NCI-H69 (cell line): ENCODE results near the gene AFG3L2.

Experiments
- DNase-seq: peaks from one replicate; lab custom pipeline; 2025; lab: John Stamatoyannopoulos, UW

The AFG3L2 gene

GRCh38 chr18:12325726-12326245 lies 51.2 kb downstream of the AFG3L2 start:
- DNase-seq, result no peak

GRCh38 chr18:12324991-12325725 lies 51.9 kb downstream of the AFG3L2 start:
- no peak for DNase-seq

- DNase-seq, result peak; percentile 29
Observed at GRCh38 chr18:12321333-12321732, 55.7 kb downstream of the AFG3L2 start.

- DNase-seq, result no peak
Observed at GRCh38 chr18:12318857-12319256, 58.2 kb downstream of the AFG3L2 start.

- DNase-seq, result peak; percentile 57
Observed at GRCh38 chr18:12318334-12318697, 58.7 kb downstream of the AFG3L2 start.

- no peak for DNase-seq
Observed at GRCh38 chr18:12317664-12318333, 59.2 kb downstream of the AFG3L2 start.

- no peak for DNase-seq
Observed at GRCh38 chr18:12315911-12316310, 61.1 kb downstream of the AFG3L2 start.

GRCh38 chr18:12315490-12315889 lies 61.5 kb downstream of the AFG3L2 start:
- DNase-seq, result no peak

GRCh38 chr18:12314591-12315305 lies 62.3 kb downstream of the AFG3L2 start:
- DNase-seq, result no peak

- DNase-seq, result no peak
Observed at GRCh38 chr18:12313530-12314245, 63.3 kb downstream of the AFG3L2 start.

- no peak for DNase-seq
Observed at GRCh38 chr18:12312976-12313375, 64.1 kb downstream of the AFG3L2 start.

- no peak for DNase-seq
Observed at GRCh38 chr18:12310762-12311161, 66.3 kb downstream of the AFG3L2 start.

GRCh38 chr18:12309683-12310198 lies 67.3 kb downstream of the AFG3L2 start:
- DNase-seq, result no peak

GRCh38 chr18:12308386-12309100 lies 68.5 kb downstream of the AFG3L2 start:
- DNase-seq, result peak; percentile 65

GRCh38 chr18:12307701-12308385 lies 69.2 kb downstream of the AFG3L2 start, which contains the start of gene TUBB6:
TSS of gene TUBB6 (plus strand) at chr18:12308241. CDS start at chr18:12308293, 52 bp downstream.
- DNase-seq, result peak; percentile 64

GRCh38 chr18:12306752-12307700 lies 70.0 kb downstream of the AFG3L2 start:
- DNase-seq, result no peak

- no peak for DNase-seq
Observed at GRCh38 chr18:12305930-12306629, 70.9 kb downstream of the AFG3L2 start.

GRCh38 chr18:12305211-12305610 lies 71.8 kb downstream of the AFG3L2 start:
- DNase-seq, result no peak
